HFF-Myc (cell line): ENCODE measurements around the gene MED10.

Source experiments
- DNase-seq: peaks from one replicate; pipeline ENCODE4 v3.0.0-alpha.2; 2011; ENCODE audit warnings: low read depth; ENCODE audit errors: extremely low read depth
- H3K4me3 ChIP-seq: replicated peaks from 2 replicates; pipeline ENCODE4 v1.5.1; 2011; ENCODE audit warnings: low read depth, mild to moderate bottlenecking, control low read depth, low read length
- TF ChIP-seq, protein P1 (sequence below): IDR thresholded peaks from 2 replicates; pipeline ENCODE4 v1.5.1; 2012; ENCODE audit warnings: mild to moderate bottlenecking, low read depth, low read length, control low read depth; ENCODE audit errors: missing control alignments

Gene MED10

DNA sequence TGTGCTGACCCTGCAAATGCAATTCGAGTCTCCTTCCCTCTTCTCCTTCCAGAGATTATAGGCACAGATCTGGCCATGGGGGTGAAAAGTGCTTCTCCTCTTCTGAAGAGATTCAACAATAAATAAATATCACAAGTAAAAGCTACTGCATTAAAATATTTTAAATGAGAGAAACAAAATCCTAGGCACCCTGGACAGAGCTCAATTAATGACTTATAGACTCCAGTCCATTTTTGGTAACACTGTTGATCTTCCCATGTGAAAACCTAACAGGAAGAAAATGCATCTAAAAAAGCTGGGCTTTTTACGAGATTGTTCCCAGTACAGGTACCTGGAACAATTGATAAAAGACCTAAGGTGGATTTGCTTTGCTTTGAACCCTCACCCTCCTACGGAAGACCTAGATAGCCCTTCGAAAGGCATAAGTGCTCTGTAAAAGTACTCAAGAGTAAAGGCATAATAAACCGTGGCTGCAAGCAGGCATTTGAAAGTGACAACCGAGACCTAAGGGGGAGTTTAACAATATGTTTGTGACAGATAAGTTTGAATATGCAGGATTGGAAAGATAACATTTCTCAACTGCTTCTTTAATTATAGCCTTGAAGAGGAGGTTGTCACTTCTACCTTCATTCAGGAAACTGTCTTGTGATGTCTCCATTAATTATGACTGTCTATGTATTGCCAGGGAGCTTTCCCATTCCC, 29.4 kb upstream of the MED10 start:
- TF ChIP-seq, protein P1, sequence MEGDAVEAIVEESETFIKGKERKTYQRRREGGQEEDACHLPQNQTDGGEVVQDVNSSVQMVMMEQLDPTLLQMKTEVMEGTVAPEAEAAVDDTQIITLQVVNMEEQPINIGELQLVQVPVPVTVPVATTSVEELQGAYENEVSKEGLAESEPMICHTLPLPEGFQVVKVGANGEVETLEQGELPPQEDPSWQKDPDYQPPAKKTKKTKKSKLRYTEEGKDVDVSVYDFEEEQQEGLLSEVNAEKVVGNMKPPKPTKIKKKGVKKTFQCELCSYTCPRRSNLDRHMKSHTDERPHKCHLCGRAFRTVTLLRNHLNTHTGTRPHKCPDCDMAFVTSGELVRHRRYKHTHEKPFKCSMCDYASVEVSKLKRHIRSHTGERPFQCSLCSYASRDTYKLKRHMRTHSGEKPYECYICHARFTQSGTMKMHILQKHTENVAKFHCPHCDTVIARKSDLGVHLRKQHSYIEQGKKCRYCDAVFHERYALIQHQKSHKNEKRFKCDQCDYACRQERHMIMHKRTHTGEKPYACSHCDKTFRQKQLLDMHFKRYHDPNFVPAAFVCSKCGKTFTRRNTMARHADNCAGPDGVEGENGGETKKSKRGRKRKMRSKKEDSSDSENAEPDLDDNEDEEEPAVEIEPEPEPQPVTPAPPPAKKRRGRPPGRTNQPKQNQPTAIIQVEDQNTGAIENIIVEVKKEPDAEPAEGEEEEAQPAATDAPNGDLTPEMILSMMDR: no peak
- no peak for DNase-seq
- no peak overlapping the region for H3K4me3 ChIP-seq

DNA sequence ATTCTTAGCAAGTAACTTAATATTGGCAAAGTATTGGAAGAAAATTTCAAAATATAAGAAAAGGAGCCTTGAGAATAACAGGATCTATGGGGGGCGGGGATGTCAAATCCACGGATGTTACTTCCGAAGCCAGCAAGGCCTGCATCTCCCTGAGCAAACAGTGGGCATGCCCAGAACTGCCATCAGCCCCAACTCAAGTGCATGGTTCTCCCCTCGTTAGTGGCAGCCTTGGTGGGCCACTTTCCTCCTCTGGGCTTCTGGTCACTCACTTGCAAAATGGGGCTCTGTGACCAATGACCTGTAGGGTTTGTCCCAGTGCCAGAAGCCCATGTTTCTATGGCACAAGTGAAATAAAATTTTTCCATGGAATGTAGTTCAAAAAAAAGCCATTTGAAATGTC, 27.2 kb upstream of the MED10 start:
- no peak overlapping the region for H3K4me3 ChIP-seq
- TF ChIP-seq, protein P1: no peak
- no peak for DNase-seq

DNA sequence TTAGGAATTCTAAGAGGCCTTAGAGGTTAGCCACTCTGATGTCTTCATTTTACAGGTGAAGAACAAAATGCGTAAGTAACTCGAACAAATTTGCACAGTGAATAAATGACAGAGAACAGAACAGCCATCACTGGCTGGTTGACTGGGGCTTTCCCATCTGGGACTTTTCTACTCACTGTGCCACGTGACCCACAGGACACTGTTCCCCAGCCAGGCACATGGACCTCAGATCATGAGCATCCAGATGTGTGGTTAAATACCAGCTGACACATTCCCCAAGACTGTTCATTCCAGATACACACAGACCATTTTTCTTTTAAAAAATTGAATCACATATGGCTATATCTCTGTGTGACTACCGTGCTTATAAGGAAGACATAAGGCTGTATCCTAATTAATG, 25.8 kb upstream of the MED10 start:
- TF ChIP-seq, protein P1: no peak
- peak; percentile 30 for DNase-seq
- no peak overlapping the region for H3K4me3 ChIP-seq

DNA sequence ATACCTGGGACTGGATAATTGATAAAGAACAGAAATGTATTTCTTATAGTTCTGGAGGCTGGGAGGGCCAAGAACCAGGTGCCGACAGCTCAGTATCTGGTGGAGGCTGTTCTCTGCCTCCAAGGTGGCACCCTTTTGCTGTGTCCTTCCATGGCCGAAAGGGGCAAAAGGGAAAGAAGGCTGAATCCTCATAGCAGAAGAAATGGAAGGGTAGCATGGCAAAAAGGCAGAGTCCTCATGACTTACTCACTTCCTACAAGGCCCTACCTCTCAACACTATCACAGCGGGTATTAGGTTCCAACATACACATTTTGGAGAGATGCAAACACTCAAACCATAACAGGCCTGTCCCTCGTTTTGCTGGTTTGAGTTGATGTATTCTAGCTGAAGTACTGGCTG, 25.1 kb upstream of the MED10 start:
- no peak for DNase-seq
- TF ChIP-seq, protein P1: no peak
- no peak overlapping the region for H3K4me3 ChIP-seq

DNA sequence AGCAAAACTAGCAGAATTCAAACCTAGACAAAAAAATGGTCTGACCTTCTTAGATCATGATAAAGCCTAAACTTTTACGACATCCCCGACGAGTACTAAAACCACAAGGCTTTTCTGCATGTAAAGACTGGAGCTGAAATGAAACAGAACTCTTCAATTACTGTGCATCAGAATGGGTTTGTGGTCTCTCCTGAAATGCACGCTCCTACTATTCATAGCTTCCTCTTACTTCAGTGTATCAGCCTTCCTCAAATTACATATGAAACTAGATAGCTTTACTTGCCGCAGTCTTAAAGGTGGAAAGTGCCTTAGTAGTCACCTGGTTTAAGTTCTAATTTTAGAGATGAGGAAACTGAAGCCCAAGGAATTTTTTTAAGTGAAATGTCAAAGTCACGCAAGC, 24.6 kb upstream of the MED10 start:
- H3K4me3 ChIP-seq: no peak overlapping the region
- TF ChIP-seq, protein P1: no peak
- DNase-seq: no peak

DNA sequence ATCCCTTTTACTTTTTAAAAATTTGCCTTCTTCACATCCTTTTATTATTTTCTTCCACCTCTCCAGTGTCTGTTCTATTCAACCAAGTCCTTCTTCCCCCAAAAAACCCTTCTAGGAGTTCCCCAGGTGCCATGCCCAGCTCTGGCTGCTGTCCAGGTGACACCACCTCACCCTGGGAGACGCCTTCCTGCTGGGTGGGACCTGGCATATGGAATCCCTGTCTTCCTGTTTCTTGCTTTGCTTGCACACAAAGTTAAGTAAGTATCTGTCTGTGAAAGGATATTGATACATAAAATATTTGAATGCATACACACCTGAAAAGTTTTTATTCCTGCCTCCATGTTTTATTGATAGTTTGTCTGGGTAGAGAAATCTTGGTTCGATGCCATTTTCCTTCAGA, 23.1 kb upstream of the MED10 start:
- TF ChIP-seq, protein P1: no peak
- H3K4me3 ChIP-seq: no peak overlapping the region

More for the DNA sequence above, 23.1 kb upstream of the MED10 start:
- no peak for DNase-seq
